GM23248 (cell line): Measurements from ENCODE around the gene SPRR5.

Source experiments
- EZH2 ChIP-seq: fragments of 200-600 bp; sonication (generic); IDR thresholded peaks from 2 replicates; pipeline ENCODE4 v1.6.1; 2018; ENCODE audit warnings: antibody characterized with exemption, mild to moderate bottlenecking; ENCODE audit not compliant: insufficient read depth, poor library complexity, severe bottlenecking
- EZH2phosphoT487 ChIP-seq: fragments of 200-600 bp; sonication (generic); IDR thresholded peaks from 2 replicates; pipeline ENCODE4 v1.6.1; 2018; ENCODE audit warnings: antibody characterized with exemption, moderate library complexity, mild to moderate bottlenecking, low read depth; ENCODE audit not compliant: insufficient read depth

GRCh38 chr1:152976688-152977087, 29.7 kb downstream of the SPRR5 start:
- TF ChIP-seq EZH2: no peak
- TF ChIP-seq EZH2phosphoT487: no peak
